Activated T-cell treated with anti-CD3 and anti-CD28 coated beads, Interleukin-2, amount 50 U/mL, for 72 hours (primary cell): Measurements from ENCODE around the gene AFAP1. TPM values are rescaled to one million over a fixed set of nuclear protein-coding genes. Genes with fewer than 3 reads are reported as not detected.
A peak's percentile ranks its signal among the peaks of the same experiment; 100 is the strongest.

ENCODE experiments used
- ATAC-seq, 2 donors: fragments of 150-1000 bp; cut with Tn5 transposase; replicated peaks in 1 of 2; 2 replicates each; pipeline ENCODE4 v1.10.0; 2021; ENCODE audit warnings: moderate library complexity in 2 of 2, mild to moderate bottlenecking in 1 of 2
- DNase-seq, 2 donors: peaks; one replicate each; pipeline ENCODE4 v3.0.0; 2021 to 2022; ENCODE audit warnings: mixed read lengths in 1 of 2
- H3K27ac Mint-ChIP-seq: one replicate; pipeline ENCODE4 v1.8.0; 2022; ENCODE audit warnings: mild to moderate bottlenecking, moderate library complexity, mixed read lengths
- H3K27me3 Mint-ChIP-seq: one replicate; pipeline ENCODE4 v1.8.0; 2022; ENCODE audit warnings: low read depth, mixed read lengths
- H3K36me3 Mint-ChIP-seq, 2 donors: one replicate each; pipeline ENCODE4 v1.8.0; 2022; ENCODE audit warnings: mixed read lengths in 2 of 2, mild to moderate bottlenecking in 1 of 2; ENCODE audit not compliant: insufficient read depth in 2 of 2
- H3K4me1 Mint-ChIP-seq: one replicate; pipeline ENCODE4 v1.8.0; 2022; ENCODE audit warnings: low read depth, mixed read lengths
- H3K4me3 Mint-ChIP-seq, 2 donors: one replicate each; pipeline ENCODE4 v1.8.0; 2022; ENCODE audit warnings: mild to moderate bottlenecking in 2 of 2, mixed read lengths in 2 of 2, moderate library complexity in 2 of 2
- H3K9me3 Mint-ChIP-seq, 2 donors: one replicate each; pipeline ENCODE4 v1.8.0; 2022; ENCODE audit warnings: mixed read lengths in 2 of 2
- total RNA-seq, 2 donors: library from RNA; stranded (reverse); gene quantifications; one replicate each; pipeline ENCODE4 v1.2.3, GENCODE V29; 2022

The AFAP1 gene
- total RNA-seq, 2 donors from 2014 or later = 30.6 to 49.3 TPM

- Mint-ChIP-seq H3K4me1 (peaks cover 7% of the 10 kb centered on the region), H3K9me3 (no peaks in the 10 kb centered on the region), H3K36me3 (no peaks in the 10 kb centered on the region), H3K4me3 (no peak overlapping the region), H3K27ac (no peak overlapping the region), H3K27me3 (no peaks in the 10 kb centered on the region)
- DNase-seq (no peak), ATAC-seq (no peak)
Observed at GRCh38 chr4:7744142-7744804, 195.4 kb downstream of the AFAP1 start.

GRCh38 chr4:7742807-7743280, 196.8 kb downstream of the AFAP1 start:
- Mint-ChIP-seq H3K9me3 (no peaks in the 10 kb centered on the region), H3K27me3 (no peaks in the 10 kb centered on the region), H3K36me3 (no peaks in the 10 kb centered on the region), H3K4me3 (no peak overlapping the region), H3K4me1 (peaks cover 5% of the 10 kb centered on the region), H3K27ac (no peak overlapping the region)
- ATAC-seq (no peak), DNase-seq (no peak)

DNA sequence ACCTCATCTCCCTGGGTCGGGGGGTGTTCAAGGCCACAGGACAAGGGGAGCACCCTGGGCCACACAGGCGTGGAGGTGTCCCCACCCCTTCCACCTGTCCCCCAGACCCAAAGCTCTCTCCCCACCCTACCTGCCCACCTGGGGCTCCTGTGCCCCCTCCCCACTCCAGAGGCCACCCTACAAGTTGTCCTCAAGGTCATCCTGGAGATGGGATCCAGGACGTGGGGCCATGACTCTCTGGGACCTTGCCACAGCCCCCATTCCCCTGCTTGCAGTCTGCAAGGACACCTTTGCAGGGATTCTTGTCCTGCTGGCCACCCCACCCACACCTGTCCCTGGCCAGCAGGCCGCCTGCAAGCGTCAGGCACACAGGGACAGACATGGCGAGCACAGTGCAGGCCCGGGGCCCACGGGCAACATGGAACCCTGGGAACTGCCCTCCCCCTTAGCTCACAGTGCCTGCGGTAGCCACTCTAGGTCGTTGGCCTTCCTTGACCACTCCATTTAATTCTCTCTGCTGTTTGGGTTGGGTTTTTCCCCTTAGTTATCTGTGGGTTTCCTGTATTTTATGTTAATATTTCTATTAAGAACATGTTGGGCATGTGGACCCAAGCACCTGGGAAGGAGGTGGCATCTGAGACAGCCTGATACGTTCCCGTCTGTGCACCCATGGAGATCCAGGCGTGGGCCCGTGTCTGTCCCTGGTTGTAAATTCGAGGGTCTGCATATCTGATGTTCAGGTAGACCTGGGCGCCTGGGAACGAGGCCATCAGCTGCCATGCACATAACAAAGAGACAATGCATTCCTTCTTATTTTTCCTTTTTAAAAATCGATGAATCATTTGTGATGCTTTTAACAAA, 197.5 kb downstream of the AFAP1 start:
- H3K27ac Mint-ChIP-seq = no peak overlapping the region
- no peaks in the 10 kb centered on the region for H3K36me3 Mint-ChIP-seq
- no peaks in the 10 kb centered on the region for H3K27me3 Mint-ChIP-seq
- DNase-seq = no peak
- no peak overlapping the region for H3K4me3 Mint-ChIP-seq
- H3K9me3 Mint-ChIP-seq = no peaks in the 10 kb centered on the region
- ATAC-seq = no peak
- peaks cover 5% of the 10 kb centered on the region for H3K4me1 Mint-ChIP-seq

DNA sequence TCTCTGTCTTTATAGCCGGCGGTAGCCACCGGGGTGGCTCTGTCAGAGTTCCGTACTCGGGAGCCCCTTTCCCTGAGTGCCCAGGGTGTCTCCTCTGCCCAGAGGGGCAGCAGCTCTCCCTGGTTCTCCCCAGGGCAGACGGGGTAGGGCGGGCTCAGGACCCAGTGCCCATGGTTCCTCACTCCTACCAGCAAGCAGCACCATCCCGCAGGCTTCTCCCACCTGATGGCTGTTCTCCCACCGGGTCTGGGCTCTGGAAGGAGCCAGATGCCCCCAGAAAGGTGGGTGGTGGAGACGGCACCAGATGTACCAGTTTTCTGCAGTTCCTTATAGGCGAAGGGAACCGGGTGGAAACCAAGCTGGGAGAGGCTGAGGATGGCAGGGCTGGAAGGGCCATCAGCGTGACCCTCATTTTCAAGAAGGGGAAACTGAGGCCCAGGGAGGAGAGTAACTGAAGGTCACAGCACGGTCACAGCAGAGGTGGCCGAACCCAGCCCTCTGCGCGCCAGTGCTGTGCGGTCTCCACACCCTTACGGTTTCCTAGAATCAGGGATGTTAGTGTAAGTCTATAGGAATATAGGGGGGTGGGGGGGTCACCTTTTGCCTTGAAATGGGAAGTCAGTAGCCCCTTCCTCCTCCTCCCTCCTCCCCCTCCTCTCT, 198.7 kb downstream of the AFAP1 start:
- no peak for DNase-seq
- Mint-ChIP-seq H3K4me1 (peaks cover 5% of the 10 kb centered on the region), H3K27ac (no peak overlapping the region), H3K36me3 (no peaks in the 10 kb centered on the region), H3K27me3 (no peaks in the 10 kb centered on the region), H3K4me3 (no peak overlapping the region), H3K9me3 (no peaks in the 10 kb centered on the region)
- ATAC-seq = no peak

- DNase-seq = no peak
- ATAC-seq = no peak
- no peak overlapping the region for H3K4me3 Mint-ChIP-seq
- no peaks in the 10 kb centered on the region for H3K36me3 Mint-ChIP-seq
- no peak overlapping the region for H3K27ac Mint-ChIP-seq
- no peaks in the 10 kb centered on the region for H3K9me3 Mint-ChIP-seq
- no peaks in the 10 kb centered on the region for H3K27me3 Mint-ChIP-seq
- H3K4me1 Mint-ChIP-seq = peaks cover 5% of the 10 kb centered on the region
Observed at GRCh38 chr4:7739918-7740865, 199.5 kb downstream of the AFAP1 start.

- DNase-seq = no peak
- no peaks in the 10 kb centered on the region for H3K9me3 Mint-ChIP-seq
- H3K4me1 Mint-ChIP-seq = peaks cover 5% of the 10 kb centered on the region
- H3K27ac Mint-ChIP-seq = no peak overlapping the region
- H3K27me3 Mint-ChIP-seq = no peaks in the 10 kb centered on the region
- no peak for ATAC-seq
- H3K36me3 Mint-ChIP-seq = no peaks in the 10 kb centered on the region
- H3K4me3 Mint-ChIP-seq = no peak overlapping the region
Observed at GRCh38 chr4:7739077-7739917, 200.4 kb downstream of the AFAP1 start.

DNA sequence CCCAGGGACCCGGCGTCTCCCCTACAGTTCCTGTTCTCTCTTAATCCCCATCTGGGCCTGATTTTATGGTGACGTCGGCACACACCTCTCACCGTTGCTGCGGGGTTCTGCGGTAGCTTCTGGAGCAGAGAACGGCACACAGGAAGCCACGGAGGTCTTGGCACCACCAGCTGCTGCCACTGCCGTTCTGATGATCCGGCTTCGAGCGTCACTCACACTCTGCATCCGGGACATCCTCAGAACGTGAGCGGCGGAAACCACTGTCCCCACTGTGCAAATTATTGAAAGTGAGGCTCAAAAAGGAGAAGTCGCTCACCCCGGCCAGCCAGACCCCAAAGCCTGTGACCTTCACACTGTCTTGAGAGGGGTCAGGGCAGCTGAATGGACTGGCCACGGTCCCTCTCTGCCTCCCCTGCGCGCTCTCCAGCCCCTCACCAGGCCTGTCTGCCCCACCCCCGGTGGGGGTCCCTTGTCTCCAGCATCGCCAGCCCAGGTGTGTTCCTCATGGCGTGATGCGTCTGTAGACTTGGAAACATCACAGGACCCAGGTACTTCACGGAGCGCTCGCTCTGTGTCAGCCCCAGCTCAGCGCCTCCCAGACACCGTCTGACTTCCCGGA, 201.1 kb downstream of the AFAP1 start:
- H3K4me3 Mint-ChIP-seq = no peak overlapping the region
- no peaks in the 10 kb centered on the region for H3K36me3 Mint-ChIP-seq
- ATAC-seq = no peak
- H3K27ac Mint-ChIP-seq = peak overlapping the region; percentile 37
- H3K27me3 Mint-ChIP-seq = no peaks in the 10 kb centered on the region
- H3K4me1 Mint-ChIP-seq = no peaks in the 10 kb centered on the region
- DNase-seq = no peak
- H3K9me3 Mint-ChIP-seq = no peaks in the 10 kb centered on the region

DNA sequence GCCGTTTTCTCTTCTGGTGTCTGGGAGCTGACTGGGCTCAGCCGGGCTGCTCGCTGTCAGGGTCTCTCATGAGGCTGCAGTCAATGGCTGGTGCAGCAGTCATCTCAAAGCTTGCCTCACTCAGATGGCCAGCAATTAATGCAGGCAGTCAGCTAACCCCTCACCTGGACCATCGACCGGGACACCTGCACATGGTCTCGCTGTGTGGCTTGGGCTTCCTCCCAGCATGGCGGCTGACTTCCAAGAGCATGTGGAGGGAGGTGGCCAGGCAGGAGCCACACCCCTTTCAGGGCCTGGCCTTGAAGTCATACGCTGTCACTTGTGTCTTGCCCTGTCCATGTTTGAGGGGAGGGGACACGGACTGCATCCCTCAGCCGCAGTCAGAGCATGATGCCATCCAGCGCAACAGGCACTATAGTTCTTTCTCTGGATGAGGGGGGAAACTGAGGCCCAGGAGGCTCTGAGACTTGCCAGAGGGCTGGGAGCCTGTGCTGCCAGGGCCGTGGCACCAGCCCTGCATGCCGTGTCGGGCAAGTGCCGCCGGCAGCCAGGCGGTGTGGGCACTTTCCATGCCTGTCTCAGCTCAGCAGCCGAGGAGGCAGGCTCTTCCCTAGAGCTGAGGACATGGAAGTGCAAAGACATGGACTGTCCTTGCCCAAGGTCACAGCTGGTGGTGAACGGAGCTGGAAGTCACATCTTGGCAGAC, 201.8 kb downstream of the AFAP1 start:
- DNase-seq (no peak), ATAC-seq (no peak)
- H3K4me3 Mint-ChIP-seq = no peak overlapping the region
- H3K27me3 Mint-ChIP-seq = no peaks in the 10 kb centered on the region
- H3K4me1 Mint-ChIP-seq = no peaks in the 10 kb centered on the region
- no peaks in the 10 kb centered on the region for H3K36me3 Mint-ChIP-seq
- H3K9me3 Mint-ChIP-seq = no peaks in the 10 kb centered on the region
- no peak overlapping the region for H3K27ac Mint-ChIP-seq

DNA sequence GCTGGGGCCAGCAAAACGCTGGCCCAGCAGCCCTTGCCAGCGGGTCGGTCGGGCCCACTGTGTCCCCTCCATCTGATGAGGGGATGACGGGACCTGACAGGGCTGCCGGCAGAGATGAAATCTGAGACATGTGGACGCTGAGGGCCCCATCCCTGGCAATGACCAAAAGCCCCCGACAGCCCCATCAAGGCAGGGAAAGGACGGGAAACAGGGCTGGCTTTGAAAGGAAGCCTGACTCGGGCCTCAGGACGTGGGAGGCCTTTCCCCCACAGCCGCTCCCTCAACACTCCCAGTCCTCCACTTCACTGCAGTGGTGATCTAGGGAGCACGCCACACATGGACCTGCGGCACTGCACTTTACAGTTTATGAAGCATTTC, 202.4 kb downstream of the AFAP1 start:
- H3K9me3 Mint-ChIP-seq = no peaks in the 10 kb centered on the region
- no peak overlapping the region for H3K4me3 Mint-ChIP-seq
- no peaks in the 10 kb centered on the region for H3K4me1 Mint-ChIP-seq
- H3K27me3 Mint-ChIP-seq = no peaks in the 10 kb centered on the region
- no peak for DNase-seq
- no peak for ATAC-seq
- H3K27ac Mint-ChIP-seq = no peak overlapping the region
- no peaks in the 10 kb centered on the region for H3K36me3 Mint-ChIP-seq

DNA sequence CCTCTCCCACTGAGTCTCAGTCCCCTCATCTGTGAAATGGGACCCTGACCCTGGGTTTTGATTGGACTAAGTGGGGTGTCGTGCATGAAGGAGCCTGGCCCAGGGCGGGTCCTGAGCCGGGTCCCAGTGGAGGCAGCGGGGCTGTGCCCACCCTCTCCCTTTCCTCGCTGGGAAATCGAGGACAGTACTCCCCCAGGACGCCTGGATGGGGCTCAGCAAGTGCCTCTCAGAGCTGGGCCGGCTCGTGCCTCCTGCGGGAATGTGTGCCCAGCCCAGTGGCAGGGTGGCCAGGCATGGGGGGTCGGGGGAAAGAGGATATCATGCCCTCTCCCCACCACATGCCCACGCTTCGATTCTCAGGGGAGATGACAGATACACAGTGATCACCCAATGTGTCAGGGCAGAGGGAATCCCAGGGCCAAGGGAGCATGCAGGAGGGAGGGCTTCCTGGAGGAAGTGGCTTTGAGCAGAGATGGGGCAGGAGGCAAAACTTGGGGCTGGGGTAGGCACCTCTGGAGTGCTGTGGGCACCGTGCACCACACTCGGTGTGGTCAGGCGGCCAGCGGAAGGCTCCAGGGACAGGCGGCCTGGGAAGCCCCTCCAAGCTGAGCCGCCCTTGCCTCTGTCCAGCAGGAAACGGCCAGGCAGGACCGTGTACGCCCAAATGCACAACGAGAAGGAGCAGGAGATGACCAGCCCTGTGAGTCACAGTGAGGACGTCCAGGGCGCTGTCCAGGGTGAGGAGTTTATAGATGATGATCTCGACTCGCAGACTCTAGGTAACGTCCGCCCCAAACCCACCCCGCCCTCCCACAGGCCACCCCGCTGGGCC, 203.0 kb downstream of the AFAP1 start:
- Mint-ChIP-seq H3K27ac (no peak overlapping the region), H3K36me3 (no peaks in the 10 kb centered on the region), H3K27me3 (no peaks in the 10 kb centered on the region), H3K4me3 (no peak overlapping the region), H3K9me3 (no peaks in the 10 kb centered on the region), H3K4me1 (no peaks in the 10 kb centered on the region)
- ATAC-seq (no peak), DNase-seq (no peak)

GRCh38 chr4:7735961-7736360, 203.7 kb downstream of the AFAP1 start:
- H3K9me3 Mint-ChIP-seq = no peaks in the 10 kb centered on the region
- no peaks in the 10 kb centered on the region for H3K36me3 Mint-ChIP-seq
- DNase-seq = no peak
- H3K4me3 Mint-ChIP-seq = no peak overlapping the region
- no peak for ATAC-seq
- no peaks in the 10 kb centered on the region for H3K27me3 Mint-ChIP-seq
- H3K27ac Mint-ChIP-seq = no peak overlapping the region
- no peaks in the 10 kb centered on the region for H3K4me1 Mint-ChIP-seq
